Stimulated activated CD8-positive, alpha-beta memory T cell treated with anti-CD3 and anti-CD28 coated beads, Interleukin-7, amount 100 ng/mL, for 4 hours (primary cell): ENCODE measurements around the gene SGCD.

Source experiments
- DNase-seq, 2 donors: peaks; one replicate each; pipeline ENCODE4 v3.0.0-alpha.2; 2020; ENCODE audit warnings: low read depth in 2 of 2

Gene SGCD

GRCh38 chr5:156361436-156362109, 34.6 kb downstream of the SGCD start:
- DNase-seq = no peak

DNA sequence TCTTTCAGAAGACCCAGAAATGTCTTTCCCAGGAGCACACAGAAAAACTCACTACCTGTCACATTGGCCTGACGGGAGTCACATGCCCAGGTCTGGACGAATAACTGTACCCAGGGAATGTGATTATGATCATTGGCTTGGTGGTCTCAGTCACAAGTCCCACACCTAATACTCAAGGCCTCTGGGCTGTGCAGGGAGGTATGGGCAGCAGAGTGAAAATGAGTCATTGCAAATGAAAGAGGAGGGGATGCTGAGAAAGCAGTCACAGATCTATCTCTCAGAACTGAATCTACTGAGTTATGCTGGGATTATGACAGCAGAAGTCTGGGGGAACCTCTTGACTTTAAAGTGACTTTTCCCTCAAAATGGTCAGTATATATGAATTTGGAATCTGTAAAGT, 36.9 kb downstream of the SGCD start:
- no peak for DNase-seq

DNA sequence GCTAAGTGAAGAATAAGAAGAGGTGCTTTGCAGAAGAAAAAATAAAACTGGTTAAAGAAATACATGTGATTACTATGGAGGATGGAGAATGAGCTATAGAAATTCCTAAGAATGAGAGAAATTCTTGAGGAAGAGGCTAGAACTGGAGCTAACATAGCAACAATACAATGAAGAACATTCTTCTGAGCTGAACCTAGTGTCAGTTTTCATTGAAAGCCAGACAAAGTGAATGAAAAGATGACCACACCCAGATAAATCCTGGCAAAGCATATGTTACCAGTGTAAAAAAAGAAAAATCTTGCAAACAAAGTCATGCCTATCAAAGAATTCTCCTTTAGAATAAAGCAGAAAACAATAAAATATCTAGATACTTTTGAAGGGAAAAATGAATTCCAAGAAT, 39.6 kb downstream of the SGCD start:
- DNase-seq = no peak

- DNase-seq = no peak
These were observed 40.6 kb downstream of the SGCD start for GRCh38 chr5:156367597-156367996.

DNA sequence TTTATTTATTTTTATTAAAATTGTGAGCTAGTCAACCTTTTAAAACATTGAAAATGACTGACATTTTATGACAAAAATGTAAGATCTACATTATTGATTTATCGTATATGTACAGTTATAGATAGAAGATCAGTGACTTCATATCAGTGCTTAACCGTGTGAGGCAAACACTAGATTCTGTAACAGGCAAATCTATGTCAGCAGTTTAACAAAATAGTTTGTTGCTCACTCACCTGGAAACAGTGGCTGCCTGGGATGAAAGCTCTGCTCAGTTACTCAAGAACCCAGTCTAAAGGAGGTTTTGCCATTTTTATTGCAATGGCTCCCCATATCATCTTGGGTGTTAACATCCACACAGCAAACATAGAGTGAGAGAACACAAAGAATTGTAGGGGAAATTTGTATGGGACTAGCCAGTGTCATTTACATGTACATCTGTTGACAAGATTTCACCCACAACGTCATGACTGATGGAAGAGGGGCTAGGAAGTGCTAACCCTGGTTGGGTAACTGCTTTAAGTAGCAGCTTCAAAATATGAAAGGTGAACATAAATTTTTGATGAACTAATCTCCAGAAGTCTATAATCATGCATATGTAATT, 49.0 kb downstream of the SGCD start:
- DNase-seq = no peak

DNA sequence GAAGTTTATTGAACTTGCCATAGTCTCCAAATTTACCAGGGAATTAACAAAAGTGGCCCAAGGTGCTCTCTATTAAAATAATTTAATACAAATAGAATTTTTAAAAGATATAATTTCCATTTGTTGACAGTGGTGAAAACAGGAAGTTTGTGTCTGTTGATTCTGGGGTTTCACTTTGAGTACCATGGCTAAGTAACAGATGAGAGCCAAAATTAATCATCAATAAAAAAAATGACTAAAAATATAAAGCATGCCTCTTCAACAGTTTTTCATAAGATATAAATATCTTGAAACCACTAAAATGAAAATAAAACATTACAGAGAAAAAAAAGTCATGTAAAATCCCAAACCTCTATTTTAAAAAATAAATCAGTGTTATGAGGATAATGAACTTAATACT, 49.8 kb downstream of the SGCD start:
- DNase-seq = no peak

DNA sequence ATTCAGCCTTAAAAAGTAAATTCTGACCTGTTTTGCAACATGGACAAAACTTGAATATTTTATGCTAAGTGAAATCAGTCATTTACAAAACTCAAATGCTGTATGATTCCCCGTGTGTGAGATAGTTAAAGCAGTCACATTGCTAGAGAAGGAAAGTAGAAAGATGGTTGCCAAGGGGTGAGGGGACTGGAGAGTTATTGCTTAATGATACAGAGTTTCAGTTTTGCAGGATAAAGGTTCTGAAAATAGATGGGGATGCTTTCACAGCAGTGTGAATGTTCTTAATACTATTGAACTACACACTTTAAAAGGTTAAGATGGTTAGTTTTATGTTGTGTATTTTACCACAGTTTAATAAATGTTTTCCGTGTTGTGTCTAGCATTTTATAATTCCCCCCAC, 51.2 kb downstream of the SGCD start:
- DNase-seq = no peak

GRCh38 chr5:156379206-156379605, 52.2 kb downstream of the SGCD start:
- no peak for DNase-seq

DNA sequence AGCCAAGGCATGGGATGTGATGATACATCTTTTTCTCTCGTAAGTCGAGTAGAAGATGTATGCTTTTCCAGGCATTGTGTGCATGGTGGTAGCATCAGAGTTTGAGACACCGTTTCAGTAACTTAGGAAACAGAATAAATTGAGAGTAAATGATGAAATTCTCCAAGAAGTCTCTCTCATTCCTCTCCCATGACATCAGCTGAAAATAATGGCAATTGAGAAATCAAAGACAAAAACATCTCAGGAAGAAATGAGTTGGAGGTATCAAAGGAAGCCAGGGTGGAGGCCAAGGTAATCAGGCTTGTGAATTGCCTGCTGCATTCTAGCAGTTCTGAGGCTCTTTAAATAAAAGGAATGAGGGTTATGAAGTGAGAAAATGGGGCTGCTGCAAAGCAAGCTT, 53.9 kb downstream of the SGCD start:
- no peak for DNase-seq

DNA sequence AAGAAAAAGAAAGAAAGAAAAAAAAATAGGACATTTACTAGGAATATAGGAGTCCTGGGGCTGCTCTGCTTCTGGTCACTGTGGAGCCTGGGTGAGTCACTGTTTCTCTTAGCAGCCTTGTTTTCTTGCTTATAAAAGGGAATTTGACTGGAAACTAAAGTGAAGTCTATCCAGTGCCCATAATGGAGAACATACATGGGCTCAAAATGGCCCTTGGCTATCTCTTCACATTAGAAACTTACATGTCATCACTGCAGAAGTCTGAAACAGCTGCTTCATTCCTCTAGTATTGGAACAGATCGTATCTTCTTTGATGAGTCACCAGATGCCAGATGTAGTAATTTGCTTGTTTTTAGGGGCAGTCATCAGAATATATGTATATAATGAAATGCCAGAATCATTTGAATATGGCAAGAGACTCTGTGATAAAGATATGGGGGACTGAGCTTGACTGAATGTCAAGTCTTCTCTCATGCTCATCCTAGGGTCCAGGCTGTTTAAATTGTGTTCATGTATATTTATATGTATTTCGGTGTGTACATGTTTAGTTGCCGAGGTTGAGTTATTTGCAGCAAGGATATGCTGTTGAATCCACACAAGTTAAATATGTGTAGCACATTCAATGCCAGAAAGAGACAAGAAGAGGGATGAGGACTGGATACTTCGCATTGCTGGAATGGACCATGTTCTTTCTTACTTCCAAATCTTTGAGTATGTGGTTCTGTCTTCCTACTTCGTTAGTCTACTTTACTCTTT, 56.7 kb downstream of the SGCD start:
- no peak for DNase-seq

DNA sequence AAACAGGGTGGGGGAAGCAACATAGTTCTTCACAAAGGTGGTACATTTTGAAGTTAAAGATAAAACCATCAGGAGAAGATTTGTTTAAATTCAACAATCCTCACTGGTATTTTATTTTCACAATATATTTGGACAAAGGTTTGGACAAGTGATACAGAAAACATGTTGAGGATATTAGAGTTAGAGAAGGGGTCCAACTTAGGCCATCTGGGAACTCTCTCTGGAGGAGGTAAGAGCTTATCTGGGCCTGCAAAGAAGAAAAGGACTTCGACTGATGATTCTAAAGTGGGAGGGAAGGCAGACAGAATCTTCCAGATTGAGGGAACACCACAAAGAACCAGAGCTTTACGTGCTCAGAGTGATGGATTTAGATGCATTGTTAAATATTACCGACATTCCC, 58.5 kb downstream of the SGCD start:
- no peak for DNase-seq

- DNase-seq = no peak
These were observed 60.0 kb downstream of the SGCD start for GRCh38 chr5:156386976-156387375.

DNA sequence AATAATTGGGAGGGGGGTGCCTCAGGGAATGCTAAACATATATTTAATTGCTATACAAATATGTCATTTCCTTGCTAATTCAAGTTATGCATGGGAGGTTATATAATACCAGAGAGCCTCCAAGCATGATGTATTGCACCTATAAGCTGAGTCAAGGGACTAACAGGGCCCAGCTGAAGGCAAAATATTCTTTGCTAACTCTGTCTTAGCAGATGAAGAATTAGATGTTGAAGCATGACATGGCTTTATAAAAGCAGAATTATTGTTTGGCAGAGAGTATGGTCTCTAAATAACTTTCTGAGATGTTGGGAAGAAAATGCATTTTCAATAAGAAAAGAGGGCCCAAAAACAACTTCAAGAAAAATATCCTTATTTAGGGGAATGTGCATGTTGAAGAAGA, 60.4 kb downstream of the SGCD start:
- no peak for DNase-seq

DNA sequence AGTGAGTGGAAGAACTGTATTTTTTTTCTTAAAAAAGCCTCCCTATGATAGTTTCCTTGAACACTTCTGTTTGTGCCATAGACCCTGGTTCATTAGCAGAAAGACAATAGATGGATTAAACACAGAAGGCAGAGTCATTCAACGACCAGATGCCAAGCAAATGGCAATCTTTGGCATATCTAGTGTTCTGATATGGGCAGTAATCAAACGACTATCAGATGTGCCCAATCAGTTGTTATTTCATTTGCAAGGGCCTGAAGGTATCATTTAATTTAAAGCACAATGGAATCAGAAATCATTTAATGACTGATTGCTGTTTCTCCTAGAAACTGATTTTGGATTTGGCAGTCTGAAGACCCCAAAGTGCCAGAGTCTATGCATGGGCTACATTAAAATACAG, 61.3 kb downstream of the SGCD start:
- DNase-seq = no peak

- no peak for DNase-seq
These were observed 64.2 kb downstream of the SGCD start for GRCh38 chr5:156391139-156391538.

GRCh38 chr5:156393980-156394379, 67.0 kb downstream of the SGCD start:
- DNase-seq = no peak

- no peak for DNase-seq
These were observed 67.8 kb downstream of the SGCD start for GRCh38 chr5:156394642-156395305.

- DNase-seq = no peak
These were observed 68.3 kb downstream of the SGCD start for GRCh38 chr5:156395306-156395675.

DNA sequence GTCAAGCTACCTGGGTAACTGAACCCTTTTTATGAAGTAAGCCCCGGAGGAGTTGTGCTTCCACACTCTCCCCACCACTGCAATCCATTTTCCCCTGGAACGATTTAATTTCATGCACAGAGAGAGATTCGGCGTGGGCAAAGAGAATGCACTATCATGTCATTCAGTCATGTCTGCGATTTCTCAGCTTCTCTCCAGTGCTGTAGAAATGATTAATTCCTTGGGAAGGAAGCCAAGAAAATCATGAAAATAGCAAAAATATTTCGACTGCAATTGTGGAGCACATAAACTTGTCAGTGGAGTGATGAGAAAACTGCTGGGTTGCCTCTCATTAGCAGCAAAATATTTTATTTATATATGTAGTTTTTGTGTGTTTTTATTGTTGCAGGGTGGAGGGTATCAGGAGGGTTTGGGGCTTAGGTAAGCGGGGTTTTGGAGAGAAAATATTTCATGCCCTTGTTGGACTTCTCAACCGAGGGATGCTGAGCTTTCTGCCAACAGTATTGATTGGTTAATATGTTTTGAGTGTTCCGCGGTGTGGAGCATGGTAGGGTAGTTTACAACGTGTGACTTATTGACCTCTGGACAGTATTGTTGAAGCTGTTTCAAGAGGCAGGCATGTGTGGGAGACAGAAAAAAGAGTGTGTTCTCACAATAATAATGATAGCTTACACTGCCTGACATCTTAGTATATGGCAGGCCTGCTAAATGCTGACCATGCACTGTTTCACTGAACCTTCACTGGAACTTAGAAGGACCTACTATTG, 69.3 kb downstream of the SGCD start:
- DNase-seq = no peak

- DNase-seq = no peak
These were observed 69.8 kb downstream of the SGCD start for GRCh38 chr5:156396830-156397081.

- no peak for DNase-seq
These were observed 72.4 kb downstream of the SGCD start for GRCh38 chr5:156399323-156399722.

DNA sequence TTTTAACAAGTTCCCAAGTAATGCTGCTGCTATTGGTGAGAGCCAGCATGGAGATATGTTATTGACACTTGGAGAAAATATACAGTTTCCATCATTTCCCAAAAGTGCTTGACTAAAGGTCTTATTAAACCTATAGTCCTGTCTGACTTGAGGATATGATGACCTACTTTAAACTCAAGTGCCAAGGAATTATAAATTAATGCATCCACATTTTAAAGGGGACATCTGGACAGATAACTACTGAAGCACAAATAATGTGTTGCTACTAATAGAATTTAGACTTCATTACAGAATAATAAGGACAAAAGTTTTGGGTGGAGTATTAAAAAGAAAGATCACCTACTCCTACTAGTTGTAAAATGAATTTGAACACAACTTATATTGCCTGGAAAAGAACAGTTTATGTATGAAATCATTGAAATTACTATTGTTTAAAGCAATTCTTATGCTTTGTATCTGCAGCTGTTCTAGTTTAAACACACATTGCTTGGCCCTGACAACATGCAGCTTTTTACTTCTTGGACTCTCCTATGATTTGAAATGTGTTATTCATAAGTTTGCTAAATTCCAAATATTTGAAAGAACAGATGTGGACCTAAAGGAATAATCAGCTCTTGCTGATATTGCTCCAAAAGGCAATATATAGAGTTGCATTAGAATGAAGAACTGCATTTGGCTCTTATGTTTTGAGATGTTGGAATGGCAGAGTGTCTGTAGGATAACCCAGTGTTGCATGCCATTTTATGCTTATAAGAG, 73.4 kb downstream of the SGCD start:
- no peak for DNase-seq
